Hematopoietic multipotent progenitor cell (in vitro differentiated cells): Measurements from ENCODE around the gene CRACDL. TPM values are rescaled to one million over a fixed set of nuclear protein-coding genes. Genes with fewer than 3 reads are reported as not detected.
A peak's percentile ranks its signal among the peaks of the same experiment; 100 is the strongest.

Experiments
- DNase-seq, 3 donors: peaks; one replicate each; pipeline ENCODE4 v3.0.0-alpha.2; 2011 to 2015; ENCODE audit warnings: low read depth in 2 of 3, low spot score in 2 of 3
- total RNA-seq: library from RNA; depleted of rRNA; stranded (reverse); fragments of >200 nt; gene quantifications from one replicate; pipeline ENCODE4 v1.2.3, GENCODE V29; 2012

CRACDL gene, protein sequence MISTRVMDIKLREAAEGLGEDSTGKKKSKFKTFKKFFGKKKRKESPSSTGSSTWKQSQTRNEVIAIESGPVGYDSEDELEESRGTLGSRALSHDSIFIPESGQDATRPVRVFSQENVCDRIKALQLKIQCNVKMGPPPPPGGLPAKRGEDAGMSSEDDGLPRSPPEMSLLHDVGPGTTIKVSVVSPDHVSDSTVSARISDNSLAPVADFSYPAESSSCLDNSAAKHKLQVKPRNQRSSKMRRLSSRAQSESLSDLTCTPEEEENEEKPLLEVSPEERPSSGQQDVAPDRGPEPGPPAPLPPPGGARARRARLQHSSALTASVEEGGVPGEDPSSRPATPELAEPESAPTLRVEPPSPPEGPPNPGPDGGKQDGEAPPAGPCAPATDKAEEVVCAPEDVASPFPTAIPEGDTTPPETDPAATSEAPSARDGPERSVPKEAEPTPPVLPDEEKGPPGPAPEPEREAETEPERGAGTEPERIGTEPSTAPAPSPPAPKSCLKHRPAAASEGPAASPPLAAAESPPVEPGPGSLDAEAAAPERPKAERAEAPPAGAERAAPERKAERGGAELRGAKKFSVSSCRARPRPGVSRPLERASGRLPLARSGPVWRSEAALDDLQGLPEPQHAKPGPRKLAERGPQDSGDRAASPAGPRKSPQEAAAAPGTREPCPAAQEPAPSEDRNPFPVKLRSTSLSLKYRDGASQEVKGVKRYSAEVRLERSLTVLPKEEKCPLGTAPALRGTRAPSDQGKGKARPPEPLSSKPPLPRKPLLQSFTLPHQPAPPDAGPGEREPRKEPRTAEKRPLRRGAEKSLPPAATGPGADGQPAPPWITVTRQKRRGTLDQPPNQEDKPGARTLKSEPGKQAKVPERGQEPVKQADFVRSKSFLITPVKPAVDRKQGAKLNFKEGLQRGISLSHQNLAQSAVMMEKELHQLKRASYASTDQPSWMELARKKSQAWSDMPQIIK
- 1.6 TPM for total RNA-seq

DNA sequence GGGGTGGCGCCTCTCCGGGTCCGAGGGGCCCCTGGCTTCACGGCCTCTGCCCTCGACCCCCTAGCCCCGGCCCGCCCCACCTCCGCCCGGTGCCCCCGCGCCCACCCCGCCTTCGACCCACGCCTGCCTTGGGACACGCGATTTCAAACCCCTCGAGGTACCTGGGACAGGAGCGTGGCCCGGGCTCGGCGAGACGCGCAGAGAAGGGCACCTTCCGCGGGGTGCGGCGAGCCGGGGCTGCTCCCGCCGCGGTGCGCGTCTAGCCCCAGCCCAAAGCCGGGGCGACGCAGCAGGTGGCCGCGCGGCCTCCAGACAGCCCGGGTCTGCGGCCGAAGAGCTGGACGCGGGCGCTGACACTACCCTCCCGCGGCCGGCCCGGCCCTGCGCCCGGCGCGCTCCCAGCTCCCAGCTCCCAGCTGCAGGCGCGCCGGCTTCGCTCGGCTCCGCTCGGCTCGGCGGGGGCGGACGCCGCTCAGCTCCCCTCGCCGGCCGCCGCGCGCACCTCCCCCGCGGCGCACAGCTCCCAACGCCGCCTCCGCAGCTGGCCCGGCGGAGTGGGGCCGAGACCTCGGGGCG lies at the start of gene CRACDL:
TSS of gene CRACDL (minus strand) at position 449 of the 576 bp plus-strand sequence. CDS start 89,425 bp downstream, outside the sequence.
- DNase-seq, result no peak

DNA sequence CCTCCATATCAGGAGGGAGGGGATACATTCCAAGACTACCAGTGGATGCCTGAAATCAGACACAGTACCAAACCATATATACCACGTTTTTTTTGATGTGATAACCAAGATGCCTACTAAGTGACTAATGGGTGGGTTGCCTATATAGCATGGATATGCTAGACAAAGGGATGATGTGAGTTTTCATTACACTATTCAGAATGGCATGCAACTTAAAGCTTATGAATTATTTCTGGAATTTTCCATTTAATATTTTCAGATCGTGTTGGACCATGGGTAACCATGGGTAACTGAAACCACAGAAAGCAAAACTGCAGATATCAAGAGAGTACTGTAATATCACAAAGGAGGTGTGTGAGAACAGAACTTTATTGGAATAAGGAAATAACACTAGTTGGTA lies 39.6 kb upstream of the CRACDL start:
- no peak for DNase-seq

DNA sequence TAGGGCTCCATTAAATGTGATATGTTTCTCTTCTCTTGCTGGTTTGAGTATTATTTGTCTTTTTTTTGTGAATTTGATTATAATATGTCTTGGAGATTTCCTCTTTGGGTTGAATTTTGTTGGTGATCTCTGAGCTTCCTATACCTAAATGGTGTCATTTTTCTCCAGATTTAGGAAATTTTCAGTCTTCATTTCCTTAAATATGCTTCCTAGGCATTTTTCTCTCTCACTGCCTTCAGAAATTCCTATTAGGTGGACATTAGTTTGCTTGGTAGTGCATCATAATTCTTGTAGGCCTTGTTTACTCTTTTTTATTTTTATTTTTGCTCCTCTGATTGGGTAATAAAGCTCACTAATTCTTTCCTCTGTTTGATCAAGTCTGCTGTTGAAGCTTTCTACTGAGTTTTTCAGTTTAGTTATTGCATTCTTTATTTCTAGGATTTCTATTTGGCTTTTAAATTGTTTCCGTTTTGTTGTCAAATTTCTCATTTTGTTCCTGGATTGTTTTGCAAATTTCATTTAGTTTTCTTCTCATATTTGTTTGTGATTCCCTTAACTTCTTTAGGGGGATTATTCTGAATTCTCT lies 36.6 kb upstream of the CRACDL start:
- no peak for DNase-seq

- DNase-seq, result no peak
Observed at GRCh38 chr2:98959810-98960507, 23.9 kb upstream of the CRACDL start.

DNA sequence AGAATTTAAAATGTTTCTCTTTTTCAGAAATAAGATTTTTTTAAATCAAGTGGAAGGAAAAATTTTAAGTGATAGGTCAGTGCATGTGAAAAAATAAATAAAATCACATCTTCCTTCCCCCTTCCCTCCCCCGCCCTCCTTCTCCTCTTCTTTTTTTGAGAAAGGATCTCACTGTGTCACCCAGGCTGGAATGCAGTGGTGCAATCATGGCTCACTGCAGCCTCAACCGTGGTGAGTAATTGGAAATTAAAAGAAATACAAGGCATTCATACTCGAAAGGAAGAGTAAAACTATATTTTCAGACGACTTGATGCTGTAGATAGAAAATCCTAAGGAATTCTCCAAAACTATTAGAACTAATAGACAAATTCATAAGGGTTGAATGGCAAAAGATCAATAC lies 16.9 kb upstream of the CRACDL start:
- no peak for DNase-seq

DNA sequence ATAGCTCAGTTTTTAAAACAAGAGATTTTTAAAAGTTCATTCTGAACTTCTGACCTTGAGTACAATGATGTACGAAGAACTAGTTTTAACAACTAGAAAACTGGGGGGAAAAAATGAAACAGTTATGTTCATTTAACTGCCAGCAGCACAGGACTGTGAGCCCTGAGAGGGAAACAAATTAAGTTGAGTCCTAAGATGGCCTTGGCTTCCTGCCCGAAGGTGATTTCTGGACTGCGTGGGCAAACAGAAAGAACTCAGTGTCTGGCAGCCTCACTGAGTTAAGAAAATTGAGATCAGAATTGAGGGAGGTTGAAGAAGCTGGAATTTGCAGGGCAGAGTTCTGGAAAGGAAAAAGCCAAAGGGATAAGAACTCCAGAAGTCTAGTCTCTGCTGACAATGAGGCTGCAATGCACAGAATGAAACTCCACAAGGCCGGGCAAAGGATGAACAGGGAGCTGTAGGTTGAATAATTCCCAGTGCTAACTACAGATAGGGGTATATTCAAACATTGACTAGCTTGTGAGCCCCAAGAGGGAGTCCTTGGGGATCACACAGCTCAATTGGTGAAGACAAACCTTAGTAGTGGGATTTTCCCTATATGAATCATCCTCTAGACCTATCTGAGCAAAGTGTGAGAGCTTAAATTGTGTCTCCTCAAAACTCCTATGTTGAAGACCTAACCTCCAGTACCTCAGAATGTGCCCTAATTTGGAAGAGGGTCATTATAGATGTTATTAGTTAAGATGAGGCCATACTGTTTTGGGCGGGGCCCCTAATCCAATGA lies 13.1 kb upstream of the CRACDL start:
- no peak for DNase-seq

- no peak for DNase-seq
Observed at GRCh38 chr2:98947554-98947953, 11.5 kb upstream of the CRACDL start.

DNA sequence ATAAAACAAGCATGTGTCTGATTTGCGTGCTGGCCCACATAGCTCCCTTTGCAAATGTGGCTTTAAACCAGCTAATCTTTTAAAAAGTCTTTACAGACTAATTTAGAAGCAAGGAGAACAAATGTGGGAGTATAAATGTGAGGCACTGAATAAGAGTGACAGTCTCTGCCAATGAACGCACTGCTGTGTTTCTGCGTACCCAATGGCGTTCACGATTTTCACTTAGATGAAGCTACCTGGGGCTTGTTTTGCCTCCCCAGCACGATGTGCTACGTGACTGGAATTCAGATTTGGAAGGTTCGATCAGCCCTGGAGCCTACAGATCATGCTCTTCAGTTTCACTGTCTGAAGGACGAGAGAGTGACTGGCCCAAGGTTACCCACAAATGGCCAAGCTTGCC lies 10.8 kb upstream of the CRACDL start:
- DNase-seq, result no peak

DNA sequence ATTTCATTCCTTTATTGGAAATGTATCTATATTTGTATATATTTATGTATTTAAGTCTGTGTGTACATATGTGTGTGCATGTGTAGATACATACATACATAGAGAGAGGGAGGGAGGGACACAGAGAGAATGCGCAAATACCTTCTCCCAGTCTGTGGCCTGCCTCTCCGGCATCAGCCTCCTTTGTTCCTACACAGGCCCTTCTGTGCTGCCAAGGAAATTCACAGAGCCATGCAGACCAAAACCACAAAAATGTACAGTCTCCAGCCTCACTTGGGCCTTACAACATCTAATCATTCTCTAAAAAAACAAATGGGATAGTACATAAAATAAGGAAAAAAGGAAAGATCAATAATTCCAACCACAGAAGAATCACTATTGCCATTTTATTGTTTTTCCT lies 8.8 kb upstream of the CRACDL start:
- no peak for DNase-seq

GRCh38 chr2:98940102-98940501 lies 4.1 kb upstream of the CRACDL start:
- no peak for DNase-seq

GRCh38 chr2:98937906-98938305 lies 1.9 kb upstream of the CRACDL start:
- no peak for DNase-seq

- DNase-seq, result peak in 2 of 3 donors; percentile 47 to 51
Observed at GRCh38 chr2:98936353-98937351, 627 bp upstream of the CRACDL start.

GRCh38 chr2:98935111-98935770 lies 784 bp downstream of the CRACDL start:
- no peak for DNase-seq

- no peak for DNase-seq
Observed at GRCh38 chr2:98932778-98933343, 3.2 kb downstream of the CRACDL start.

DNA sequence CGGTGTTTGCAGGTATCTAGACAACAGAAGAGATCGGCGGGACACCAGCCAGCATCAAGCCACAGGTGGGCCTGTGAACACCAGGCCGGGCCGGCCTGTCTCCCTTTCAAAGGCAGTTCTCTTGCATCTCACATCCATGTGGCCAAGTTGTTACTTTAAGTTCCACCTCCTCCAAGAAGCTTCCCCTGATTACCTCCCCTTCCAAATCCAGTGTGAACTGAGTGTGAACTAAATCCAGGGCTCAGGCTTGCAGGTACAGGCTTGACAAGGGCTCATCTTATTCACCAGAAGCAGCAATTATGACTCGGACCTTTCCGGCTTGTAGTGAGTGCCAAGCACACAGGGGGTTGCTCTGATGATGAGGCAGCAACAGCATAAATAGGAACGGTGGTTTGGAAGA lies 3.9 kb downstream of the CRACDL start:
- no peak for DNase-seq

DNA sequence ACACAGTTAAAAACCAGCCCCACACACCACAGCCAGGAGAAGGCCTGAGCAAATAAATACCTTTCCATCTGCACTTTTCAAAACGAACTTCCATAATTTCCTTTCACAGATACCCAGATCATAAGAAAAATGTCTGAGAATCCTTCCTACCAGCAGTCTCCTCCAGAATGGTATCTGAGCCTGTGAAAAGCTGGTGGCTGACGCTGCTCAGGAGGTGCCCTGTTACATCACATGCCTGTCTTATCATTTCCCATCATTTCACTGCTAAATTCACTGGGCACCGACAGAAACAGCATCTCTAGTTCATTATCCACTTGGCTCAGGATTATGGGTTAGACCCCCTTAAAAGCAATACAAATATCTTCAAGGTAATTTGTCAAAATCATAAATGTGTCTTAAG lies 4.4 kb downstream of the CRACDL start:
- no peak for DNase-seq

DNA sequence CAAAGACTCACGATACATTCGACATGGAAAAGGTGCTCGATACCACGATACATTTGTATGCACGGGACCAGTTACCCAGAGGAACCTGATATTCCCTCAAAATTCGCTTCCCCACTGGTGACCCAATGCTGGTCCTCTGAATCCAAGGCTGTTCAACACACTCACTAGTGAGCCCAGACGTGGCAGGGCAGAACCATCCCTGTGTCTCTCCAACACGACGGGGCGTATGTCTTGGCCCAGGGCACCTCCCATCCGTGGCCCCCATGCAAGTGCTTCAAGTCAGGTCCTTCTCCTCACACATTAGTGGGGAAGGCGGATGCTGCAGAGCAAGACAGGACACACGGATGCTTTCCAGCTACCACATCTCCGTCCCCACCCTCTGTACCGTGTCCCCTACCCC lies 6.1 kb downstream of the CRACDL start:
- no peak for DNase-seq
